ENCODE data around the gene ZBTB37.
"Not testable (repeated sequence)": the region's sequence is repeated elsewhere in the genome, so short reads cannot be mapped to it uniquely, and the experiment has no call there.

The ZBTB37 gene

GRCh38 chr1:173865468-173866164 is 2.6 kb upstream of the ZBTB37 start:
- no peak for DNase-seq (ENCODE audit: low read depth in 2 of 3, low spot score in 2 of 3)

GRCh38 chr1:173866413-173867115 is 1.6 kb upstream of the ZBTB37 start:
- no peak for DNase-seq (ENCODE audit: low read depth in 2 of 3, low spot score in 2 of 3)

DNA sequence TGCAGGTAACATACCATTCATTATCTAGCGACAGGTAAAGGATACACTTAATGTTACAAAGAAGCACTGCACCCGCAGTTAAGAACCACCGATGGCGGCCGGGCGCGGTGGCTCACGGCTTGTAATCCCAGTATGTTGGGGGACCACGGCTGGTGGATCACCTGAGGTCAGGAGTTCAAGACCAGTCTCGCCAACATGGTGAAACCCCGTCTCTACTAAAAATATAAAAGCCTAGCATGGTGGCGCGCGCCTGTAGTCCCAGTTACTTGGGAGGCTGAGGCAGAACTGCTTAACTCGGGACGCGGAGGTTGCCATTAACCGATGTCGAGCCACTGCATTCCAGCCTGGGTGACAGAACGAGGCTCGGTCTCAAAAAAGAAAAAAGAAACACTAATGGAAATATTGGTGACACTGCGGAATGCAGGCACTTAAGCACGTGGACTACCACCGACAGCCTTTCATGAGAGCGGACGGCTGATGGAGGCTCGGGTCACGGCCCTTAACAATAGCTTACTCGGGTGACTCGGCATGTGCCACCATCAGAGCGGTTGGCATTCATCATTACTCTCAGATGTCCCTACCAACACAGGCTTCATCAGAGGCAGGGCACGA is 933 bp upstream of the ZBTB37 start:
- DNase-seq (ENCODE audit: low read depth in 2 of 3, low spot score in 2 of 3): peak in 1 of 3 experiments; percentile 39

- DNase-seq (ENCODE audit: low read depth in 2 of 3, low spot score in 2 of 3): peak; percentile 88 to 98 (median 89)
Measured at GRCh38 chr1:173867753-173868265, 371 bp upstream of the ZBTB37 start, which contains the start of gene GAS5. GAS5 (minus strand) TSS chr1:173867989.

DNA sequence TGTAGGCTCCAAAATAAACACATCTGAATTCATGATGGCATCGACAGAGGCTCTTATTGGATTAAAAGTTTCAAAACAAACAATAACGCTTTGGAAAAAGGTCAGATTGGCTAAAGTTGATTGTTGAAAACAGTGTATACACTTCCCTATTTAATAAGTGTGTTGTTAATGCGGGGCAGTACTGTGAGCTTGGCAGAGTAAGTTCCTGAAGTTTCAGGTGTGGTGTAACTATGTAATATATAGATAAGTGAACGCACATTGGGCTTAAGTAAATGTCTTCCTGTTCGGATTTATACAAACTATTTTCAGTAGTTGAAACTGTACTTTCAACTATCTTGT is 810 bp downstream of the ZBTB37 start:
- no peak for DNase-seq (ENCODE audit: low read depth in 2 of 3, low spot score in 2 of 3)

DNA sequence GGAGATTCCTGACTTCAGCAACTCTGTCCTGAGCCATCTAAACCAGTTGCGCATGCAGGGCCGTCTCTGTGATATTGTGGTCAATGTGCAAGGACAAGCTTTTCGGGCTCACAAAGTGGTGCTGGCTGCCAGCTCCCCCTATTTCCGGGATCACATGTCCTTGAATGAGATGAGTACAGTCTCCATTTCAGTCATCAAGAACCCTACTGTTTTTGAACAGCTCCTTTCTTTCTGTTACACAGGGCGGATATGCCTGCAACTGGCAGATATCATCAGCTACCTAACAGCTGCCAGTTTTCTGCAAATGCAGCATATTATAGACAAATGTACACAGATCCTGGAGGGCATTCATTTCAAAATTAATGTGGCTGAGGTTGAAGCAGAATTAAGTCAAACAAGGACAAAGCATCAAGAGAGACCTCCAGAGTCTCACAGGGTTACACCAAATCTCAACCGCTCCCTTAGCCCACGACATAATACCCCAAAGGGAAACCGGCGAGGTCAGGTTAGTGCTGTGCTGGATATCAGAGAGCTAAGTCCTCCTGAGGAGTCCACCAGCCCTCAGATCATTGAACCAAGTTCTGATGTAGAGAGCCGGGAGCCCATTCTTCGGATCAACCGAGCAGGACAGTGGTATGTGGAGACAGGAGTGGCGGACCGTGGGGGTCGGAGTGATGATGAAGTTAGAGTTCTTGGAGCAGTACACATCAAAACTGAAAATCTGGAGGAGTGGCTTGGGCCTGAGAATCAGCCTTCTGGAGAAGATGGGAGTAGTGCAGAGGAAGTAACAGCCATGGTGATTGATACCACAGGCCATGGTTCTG is 2.3 kb downstream of the ZBTB37 start:
- no peak for DNase-seq (ENCODE audit: low read depth in 2 of 3, low spot score in 2 of 3)

- no peak for DNase-seq (ENCODE audit: low read depth in 2 of 3, low spot score in 2 of 3)
Measured at GRCh38 chr1:173871091-173871490, 2.9 kb downstream of the ZBTB37 start.

GRCh38 chr1:173871500-173871899 is 3.3 kb downstream of the ZBTB37 start:
- DNase-seq (ENCODE audit: low read depth in 2 of 3, low spot score in 2 of 3): no peak

DNA sequence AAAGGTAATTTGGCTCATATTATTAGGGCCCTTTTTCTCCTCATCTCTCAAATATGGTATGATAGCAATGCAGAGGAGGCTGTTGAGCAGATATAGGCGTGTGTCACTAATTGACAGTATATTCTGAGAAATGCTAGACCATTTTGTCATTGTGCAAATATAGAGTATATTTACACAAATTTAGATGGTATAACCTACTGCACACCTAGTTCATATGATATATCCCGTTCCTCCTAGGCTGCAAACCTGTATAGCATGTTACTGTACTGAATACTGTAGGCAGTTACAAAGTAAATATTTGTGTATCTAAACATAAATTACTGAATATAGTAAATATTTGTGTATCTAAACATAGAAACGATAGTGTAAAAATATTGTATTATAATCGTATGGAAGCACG is 8.6 kb downstream of the ZBTB37 start:
- no peak for DNase-seq (ENCODE audit: low read depth in 2 of 3, low spot score in 2 of 3)

GRCh38 chr1:173878251-173878650 is 10.1 kb downstream of the ZBTB37 start:
- no peak for DNase-seq (ENCODE audit: low read depth in 2 of 3, low spot score in 2 of 3)

DNA sequence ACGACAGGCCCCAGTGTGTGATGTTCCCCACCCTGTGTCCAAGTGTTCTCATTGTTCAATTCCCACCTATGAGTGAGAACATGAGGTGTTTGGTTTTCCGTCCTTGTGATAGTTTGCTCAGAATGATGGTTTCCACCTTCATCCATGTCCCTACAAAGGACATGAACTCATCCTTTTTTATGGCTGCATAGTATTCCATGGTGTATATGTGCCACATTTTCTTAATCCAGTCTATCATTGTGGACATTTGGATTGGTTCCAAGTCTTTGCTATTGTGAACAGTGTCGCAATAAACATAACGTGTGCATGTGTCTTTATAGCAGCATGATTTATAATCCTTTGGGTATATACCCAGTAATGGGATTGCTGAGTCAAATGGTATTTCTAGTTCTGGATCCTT is 12.9 kb downstream of the ZBTB37 start:
- DNase-seq (ENCODE audit: low read depth in 2 of 3, low spot score in 2 of 3): not testable (repeated sequence)

GRCh38 chr1:173884701-173885100 is 16.5 kb downstream of the ZBTB37 start:
- DNase-seq (ENCODE audit: low read depth in 2 of 3, low spot score in 2 of 3): no peak

- no peak for DNase-seq (ENCODE audit: low read depth in 2 of 3, low spot score in 2 of 3)
Measured at GRCh38 chr1:173886746-173887611, 18.8 kb downstream of the ZBTB37 start.

DNA sequence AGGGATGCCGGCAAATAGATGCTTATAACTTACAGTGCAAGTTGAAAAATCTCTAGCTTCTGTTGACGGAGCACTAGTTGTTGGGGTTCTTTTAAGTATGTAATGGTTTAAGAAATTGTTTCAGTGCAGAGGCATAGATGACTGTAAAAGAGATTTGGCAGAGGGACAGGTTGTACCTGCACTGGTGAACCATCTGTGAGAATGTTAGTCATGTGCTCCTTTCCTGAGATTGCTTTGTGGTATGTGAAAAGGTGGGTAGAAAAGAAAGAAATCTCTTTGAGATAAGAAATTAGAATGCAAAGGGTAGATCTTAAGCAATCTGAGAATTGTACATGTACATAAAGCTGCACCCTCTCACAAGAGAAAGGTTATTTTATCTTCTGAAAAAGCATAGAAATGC is 19.4 kb downstream of the ZBTB37 start:
- DNase-seq (ENCODE audit: low read depth in 2 of 3, low spot score in 2 of 3): no peak

DNA sequence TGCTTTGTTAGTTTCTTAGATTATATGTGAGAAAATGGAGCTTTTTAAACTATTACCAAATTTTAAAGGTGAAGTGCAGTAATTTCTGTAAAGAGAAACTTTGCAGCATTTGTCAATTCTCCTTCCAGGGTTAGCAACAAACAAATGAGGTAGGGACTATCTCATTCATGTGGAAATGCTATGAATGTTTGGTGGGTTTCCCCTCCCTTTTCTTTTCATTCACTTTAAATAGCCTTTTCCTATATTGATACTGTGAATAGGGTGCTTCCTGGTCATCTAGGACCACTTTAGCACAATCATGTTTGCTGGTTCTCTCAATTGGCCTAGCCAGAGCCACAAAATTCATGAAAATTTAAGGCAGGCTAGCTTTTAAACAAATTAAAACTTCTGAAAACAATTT is 20.6 kb downstream of the ZBTB37 start:
- DNase-seq (ENCODE audit: low read depth in 2 of 3, low spot score in 2 of 3): no peak

GRCh38 chr1:173889885-173890284 is 21.7 kb downstream of the ZBTB37 start:
- DNase-seq (ENCODE audit: low read depth in 2 of 3, low spot score in 2 of 3): no peak

- no peak for DNase-seq (ENCODE audit: low read depth in 2 of 3, low spot score in 2 of 3)
Measured at GRCh38 chr1:173893611-173894010, 25.4 kb downstream of the ZBTB37 start.

DNA sequence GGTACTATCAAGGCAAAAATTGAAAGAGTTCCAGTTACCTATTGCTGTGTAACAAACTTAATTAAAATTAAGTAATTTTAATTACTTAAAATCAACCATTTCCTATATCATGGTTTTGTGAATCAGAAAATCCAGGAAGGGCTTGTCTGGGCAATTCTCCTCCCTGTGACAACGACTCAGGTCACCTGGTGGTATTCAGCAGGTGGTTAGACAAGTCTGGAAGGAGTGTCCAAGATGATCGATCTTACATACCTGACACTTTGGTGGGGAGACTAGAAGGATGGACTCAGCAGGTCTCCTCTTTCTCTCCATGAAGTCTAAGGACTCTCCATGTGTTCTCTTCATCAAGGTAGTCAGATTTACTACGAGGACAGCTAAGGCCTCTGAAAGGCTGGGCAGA is 26.0 kb downstream of the ZBTB37 start:
- DNase-seq (ENCODE audit: low read depth in 2 of 3, low spot score in 2 of 3): no peak

DNA sequence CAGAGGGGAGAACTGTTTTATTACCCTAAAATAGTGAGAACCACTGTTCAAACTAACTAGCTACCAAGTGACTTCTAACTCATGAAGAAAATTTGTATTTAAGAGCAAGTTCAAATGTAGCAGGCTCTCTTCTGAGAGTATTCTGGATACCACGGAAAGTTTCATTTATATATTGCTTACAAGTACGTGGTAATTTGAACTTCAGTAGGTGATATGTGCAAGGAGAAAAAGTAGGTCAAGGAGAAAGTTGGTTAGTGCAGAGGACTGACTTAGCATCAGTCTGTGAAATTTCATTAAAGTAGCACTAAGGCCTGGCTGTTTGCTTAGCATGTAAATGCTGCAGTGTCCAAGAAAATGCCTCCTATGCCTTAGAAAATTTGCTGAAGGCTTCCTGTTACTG is 32.2 kb downstream of the ZBTB37 start:
- DNase-seq (ENCODE audit: low read depth in 2 of 3, low spot score in 2 of 3): no peak

GRCh38 chr1:173900992-173901391 is 32.8 kb downstream of the ZBTB37 start:
- DNase-seq (ENCODE audit: low read depth in 2 of 3, low spot score in 2 of 3): no peak

All from activated CD8-positive, alpha-beta memory T cell treated with anti-CD3 and anti-CD28 coated beads for 48 hours (primary cell).